Pancreas (tissue), 10 donors: Measurements from ENCODE around the gene POLK. TPM values are rescaled to one million over a fixed set of nuclear protein-coding genes. Genes with fewer than 3 reads are reported as not detected.
A peak's percentile ranks its signal among the peaks of the same experiment; 100 is the strongest.

ENCODE experiments used
- ATAC-seq, 4 donors: fragments of 200-7000 bp; cut with Tn5 transposase; one replicate each; pipeline versions ENCODE4 v1.8.0 to v1.9.1; 2020; ENCODE audit warnings: mild to moderate bottlenecking in 4 of 4, moderate library complexity in 4 of 4
- DNase-seq, 6 donors: peaks; one replicate each; pipeline ENCODE4 v3.0.0-alpha.2; 2020
- FAIRE-seq: peaks from 2 replicates; lab custom pipeline; 2012; peaks lifted over from hg19 to GRCh38; lab: Jason Lieb, UNC
- H3K27ac ChIP-seq, 4 donors: fragments of 200-600 bp; sonication (generic); 1 replicate in 3 of 4; 2 replicates in 1 of 4; pipeline versions ENCODE4 v1.5.0 to v1.8.0; 2020
- H3K27me3 ChIP-seq, 4 donors: fragments of 200-600 bp; one replicate each; pipeline ENCODE4 v1.8.0; 2021
- H3K36me3 ChIP-seq, 3 donors: fragments of 200-600 bp; sonication (generic) in 1 of 3; one replicate each; pipeline versions ENCODE4 v1.5.0 to v1.8.0; 2020 to 2021
- H3K4me1 ChIP-seq, 3 donors: fragments of 200-600 bp; one replicate each; pipeline ENCODE4 v1.8.0; 2021
- H3K4me3 ChIP-seq, 4 donors: fragments of 200-600 bp; sonication (generic) in 2 of 4; one replicate each; pipeline versions ENCODE4 v1.5.0 to v1.8.0; 2020 to 2021
- H3K9me3 ChIP-seq, 4 donors: fragments of 200-600 bp; one replicate each; pipeline ENCODE4 v1.8.0; 2021
- CTCF ChIP-seq, 4 donors: fragments of 200-600 bp; sonication (generic) in 3 of 4; IDR thresholded peaks; one replicate each; pipeline versions ENCODE4 v1.5.0 to v1.8.0; 2021; ENCODE audit warnings: antibody characterized with exemption in 4 of 4
- WGBS, 2 donors: extraction: QIAGEN DNeasy Blood & Tissue Kit; methylation state at CpG; one replicate each; pipeline ENCODE4 v1.1.7; 2013; 5-methylcytosine and 5-hydroxymethylcytosine counted together
- intact Hi-C, 3 donors: fragments of 100-400 bp; cut with DNase I; formaldehyde crosslinking; loops; one replicate each; pipeline versions ENCODE4 v1.11.1 to v1.14.2; 2022
- polyA plus RNA-seq, 2 donors: library from polyadenylated mRNA; stranded (reverse); fragments of 200-250 nt; gene quantifications; one replicate each; pipeline ENCODE4 v1.2.3, GENCODE V29; 2013
- total RNA-seq, 6 donors: library from RNA; stranded (reverse); fragmentation: NEBNext Ultra II Directional in 4 of 6; extraction: Animal tissue kit (Norgen Biotek cat#: 25700) in 4 of 6; gene quantifications; one replicate each; pipeline versions ENCODE4 v1.2.1 to v1.2.4, GENCODE V29; 2021 to 2023
- donor health status: healthy with polysubstance abuse.
- donor health status: DM: no; HTN: no; CAD: no; lungs with moderate emphysema.
- donor health status: DM: no; HTN: no; CAD: no.
- donor health status: control.
- donor health status: control.
- donor health status: Bipolar disorder and iron deficiency.
- donor health status: DM: yes; HTN: yes; CAD: no.
- donor health status: DM: no; HTN: no; CAD: no.
- donor health status: DM: no; HTN: no; CAD: no.
- donor health status: DM: yes; HTN: yes; CAD: no.

POLK gene
- total and polyA plus RNA-seq, 8 donors, result 3.9 to 18.5 (median 11.3) TPM

GRCh38 chr5:75468593-75468992 is 43.1 kb upstream of the POLK start:
- intact Hi-C loops, result no loop called here
- TF ChIP-seq CTCF (IDR thresholded peaks at IDR 0.05), result no peak
- 97 to 98% methylated on average over 2 of the region's 2 CpGs for WGBS, 2 donors
- H3K36me3 ChIP-seq, result no peaks in the 10 kb centered on the region
- no peaks in the 10 kb centered on the region for H3K9me3 ChIP-seq
- FAIRE-seq (no peak), DNase-seq (no peak), ATAC-seq (no peak)
- no peak overlapping the region for H3K27ac ChIP-seq
- no peaks in the 10 kb centered on the region for H3K27me3 ChIP-seq
- no peak overlapping the region for H3K4me3 ChIP-seq
- no peaks in the 10 kb centered on the region for H3K4me1 ChIP-seq

GRCh38 chr5:75469017-75469416 is 42.7 kb upstream of the POLK start:
- no peaks in the 10 kb centered on the region for H3K36me3 ChIP-seq
- 93 to 94% methylated on average over 1 of the region's 1 CpG for WGBS, 2 donors
- TF ChIP-seq CTCF (IDR thresholded peaks at IDR 0.05), result no peak
- no peak overlapping the region for H3K4me3 ChIP-seq
- ATAC-seq (no peak), FAIRE-seq (peak; percentile 61), DNase-seq (no peak)
- no peaks in the 10 kb centered on the region for H3K9me3 ChIP-seq
- no peak overlapping the region for H3K27ac ChIP-seq
- intact Hi-C loops, result no loop called here
- peaks cover 0 to 3% (median 0%) of the 10 kb centered on the region in 3 donors for H3K4me1 ChIP-seq
- H3K27me3 ChIP-seq, result no peaks in the 10 kb centered on the region

- Histone ChIP-seq H3K9me3 (no peaks in the 10 kb centered on the region), H3K27ac (no peak overlapping the region), H3K4me1 (peaks cover 0 to 11% (median 0%) of the 10 kb centered on the region in 3 donors), H3K27me3 (no peaks in the 10 kb centered on the region), H3K36me3 (no peaks in the 10 kb centered on the region), H3K4me3 (no peak overlapping the region)
- ATAC-seq, result no peak
- intact Hi-C loops, result no loop called here
- no peak for DNase-seq
- WGBS, 2 donors, result 96 to 100% methylated on average over 2 of the region's 2 CpGs
- FAIRE-seq, result no peak
- TF ChIP-seq CTCF (IDR thresholded peaks at IDR 0.05), result no peak
These were observed 40.5 kb upstream of the POLK start for GRCh38 chr5:75471193-75471592.

- H3K27ac ChIP-seq, result no peak overlapping the region
- no peak for ATAC-seq
These were observed 38.7 kb upstream of the POLK start for GRCh38 chr5:75472973-75473372.

More at GRCh38 chr5:75472973-75473372, 38.7 kb upstream of the POLK start:
- H3K4me1 ChIP-seq, result peaks cover 0 to 11% (median 0%) of the 10 kb centered on the region in 3 donors
- H3K27me3 ChIP-seq, result no peaks in the 10 kb centered on the region
- no peak overlapping the region for H3K4me3 ChIP-seq
- intact Hi-C loops, result no loop called here
- no peak for DNase-seq
- H3K9me3 ChIP-seq, result no peaks in the 10 kb centered on the region
- 97 to 100% methylated on average over 1 of the region's 1 CpG for WGBS, 2 donors
- TF ChIP-seq CTCF (IDR thresholded peaks at IDR 0.05), result no peak
- no peaks in the 10 kb centered on the region for H3K36me3 ChIP-seq
- FAIRE-seq, result no peak
